Measurements from ENCODE around the gene PI4K2A.
"Not testable (repeated sequence)": the region's sequence is repeated elsewhere in the genome, so short reads cannot be mapped to it uniquely, and the experiment has no call there.

The PI4K2A gene

DNA sequence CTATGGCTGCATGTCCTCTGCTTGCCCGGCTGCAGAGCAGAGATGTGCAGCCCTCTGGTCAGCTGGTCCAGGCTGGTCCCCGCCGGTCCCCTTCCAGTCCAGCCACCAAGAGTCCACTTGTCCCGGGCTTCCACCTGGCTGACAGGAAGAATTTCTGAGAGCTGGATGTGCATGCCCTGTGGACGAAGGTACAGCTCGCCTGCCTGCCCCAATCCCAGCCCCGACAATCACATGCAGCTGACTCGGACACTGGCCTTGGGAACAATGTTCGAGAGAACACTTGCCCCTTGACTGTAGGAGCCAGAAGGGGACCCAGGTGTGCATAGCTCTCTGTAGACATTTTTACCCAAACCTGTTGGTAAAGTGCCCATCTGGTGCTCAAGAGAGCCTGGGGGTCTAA, 34.8 kb downstream of the PI4K2A start:
- DNase-seq: no peak

GRCh38 chr10:97676770-97677581, 36.5 kb downstream of the PI4K2A start:
- peak; percentile 57 to 64 for DNase-seq

DNA sequence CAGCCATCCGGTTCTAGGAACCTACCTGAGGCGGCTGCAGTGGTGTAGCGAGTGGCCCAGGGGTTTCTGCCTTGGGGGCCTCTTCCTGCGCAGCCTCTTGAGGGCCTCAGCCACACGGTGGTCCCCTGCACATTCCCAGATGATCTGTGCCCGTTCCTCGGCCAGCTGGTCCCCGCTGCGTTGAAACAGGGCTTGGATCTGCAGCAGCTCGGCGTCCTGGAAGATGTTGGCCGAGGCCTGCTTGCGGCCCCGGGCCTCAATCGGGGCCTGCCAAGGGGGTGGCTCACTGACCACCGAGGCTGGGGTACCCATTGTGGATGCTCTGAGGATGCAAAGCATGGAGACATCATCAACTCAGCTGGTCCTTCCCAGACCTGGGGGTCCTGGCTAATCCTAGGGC, 39.1 kb downstream of the PI4K2A start:
- DNase-seq: no peak

DNA sequence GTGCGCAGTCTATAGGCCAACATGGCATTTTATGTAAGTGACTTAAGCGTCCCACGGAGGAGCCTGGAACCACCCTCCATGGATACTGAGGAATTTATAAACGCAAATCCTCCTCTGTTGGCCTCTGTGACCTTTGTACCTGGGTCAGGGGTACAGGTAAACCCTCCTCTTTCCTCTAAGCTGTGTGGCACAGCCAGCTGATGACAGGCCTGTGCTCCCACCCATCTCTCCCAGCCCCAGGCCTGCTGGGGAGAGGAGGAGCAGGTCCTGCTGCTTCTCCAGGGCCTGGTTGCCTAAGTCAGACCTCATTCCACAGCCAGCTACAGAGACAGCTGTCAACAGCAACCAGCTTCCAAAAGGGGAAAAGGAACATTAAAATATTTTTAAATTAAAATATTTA, 41.6 kb downstream of the PI4K2A start:
- DNase-seq: no peak

DNA sequence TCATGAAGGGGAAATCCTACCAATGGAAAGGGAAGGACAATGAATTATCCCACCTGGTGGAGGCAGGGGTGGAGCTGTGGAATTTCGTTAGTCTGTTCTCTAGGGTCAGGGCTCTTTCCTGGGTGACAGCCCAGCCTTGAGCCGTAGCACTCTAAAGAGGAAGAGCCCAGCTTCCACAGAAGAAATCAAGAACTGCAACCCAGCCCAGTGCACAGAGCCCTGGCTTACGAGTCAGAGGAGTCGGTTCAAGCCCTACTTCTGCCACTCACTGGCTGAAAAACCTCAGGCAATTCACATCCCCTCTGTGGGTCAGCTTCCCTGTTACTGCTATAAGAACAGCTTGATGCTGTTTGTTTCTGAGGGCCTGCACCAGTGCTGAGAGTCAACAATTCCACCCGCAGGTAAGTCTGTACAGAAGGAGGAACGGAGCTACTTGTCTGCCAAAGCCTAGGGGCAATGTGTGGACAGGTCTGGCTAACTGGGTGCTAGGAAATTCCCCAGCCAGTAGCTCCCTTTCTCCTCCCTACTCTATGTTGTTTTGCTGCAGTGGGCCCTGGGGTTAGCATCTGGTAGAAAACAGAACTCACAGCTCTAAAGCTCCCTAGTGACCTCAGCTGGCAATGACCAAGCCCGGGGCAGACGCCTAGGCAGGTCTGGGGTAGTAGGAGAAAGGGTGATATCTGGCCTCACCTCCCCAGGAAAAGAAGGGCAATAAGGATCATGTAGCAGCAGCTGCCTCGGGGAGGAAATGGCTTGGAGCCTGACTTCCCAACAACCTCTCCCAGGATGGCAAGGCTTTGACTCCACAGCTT, 43.3 kb downstream of the PI4K2A start:
- peak in 1 of 2 donors; percentile 32 for DNase-seq

GRCh38 chr10:97684368-97684713, 43.9 kb downstream of the PI4K2A start:
- DNase-seq: not testable (repeated sequence)

DNA sequence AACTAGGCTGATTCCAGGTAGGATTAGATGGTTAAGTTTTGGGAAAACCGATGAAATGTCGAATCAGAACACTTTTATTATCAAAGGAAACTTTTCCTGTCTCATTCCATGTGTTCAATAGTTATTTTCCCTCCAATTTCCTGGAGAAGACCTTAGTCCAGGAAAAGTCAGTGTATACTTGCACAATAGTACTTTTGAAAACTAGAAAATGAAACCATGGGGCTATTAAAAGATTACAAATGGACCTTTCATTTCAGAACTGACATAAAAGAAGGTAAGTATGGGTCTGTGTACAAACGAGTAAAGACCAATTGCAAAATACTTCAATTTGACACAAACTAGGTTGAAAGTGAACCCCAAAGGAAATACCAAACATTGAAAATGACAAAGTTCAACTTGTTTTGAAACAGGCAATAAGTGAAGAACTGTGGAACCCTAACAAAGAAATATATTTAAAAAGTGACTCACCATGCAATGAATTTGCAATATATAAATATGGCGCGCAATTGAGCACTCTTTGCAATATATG, 44.5 kb downstream of the PI4K2A start:
- no peak for DNase-seq

GRCh38 chr10:97685395-97685958, 45.0 kb downstream of the PI4K2A start:
- DNase-seq: no peak

DNA sequence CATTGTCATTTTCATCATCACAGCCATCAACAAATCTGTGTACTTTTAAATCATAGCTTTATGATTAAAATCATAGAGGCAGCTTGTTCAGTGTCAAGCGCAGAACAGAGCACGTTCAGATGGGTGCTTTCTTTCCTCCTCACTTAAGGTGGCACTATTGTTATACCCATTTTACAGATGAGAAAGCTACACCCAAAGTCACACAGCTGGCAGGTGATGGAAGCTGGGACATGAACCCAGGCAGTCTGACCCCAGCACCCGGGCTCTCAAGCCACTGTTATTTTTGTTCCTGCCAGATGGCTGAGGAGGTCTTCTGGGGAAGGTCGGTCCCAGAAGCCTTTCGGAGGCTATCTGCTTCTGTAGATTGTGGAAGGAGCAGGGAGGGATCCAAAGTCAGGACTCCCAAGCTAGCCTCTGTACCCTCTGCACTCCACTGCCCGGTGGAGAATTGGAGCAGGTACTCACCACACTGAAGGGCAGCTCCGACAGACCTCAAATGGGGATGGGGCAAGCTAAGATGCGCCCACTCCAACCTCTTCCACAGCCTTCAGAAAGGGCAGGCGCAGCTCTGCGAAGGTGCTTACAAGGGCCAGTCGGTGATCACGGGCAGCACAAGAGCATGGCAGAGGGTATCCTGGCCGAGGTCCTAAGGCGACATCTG, 46.0 kb downstream of the PI4K2A start:
- peak in 1 of 2 donors; percentile 31 for DNase-seq

GRCh38 chr10:97686962-97687784, 46.7 kb downstream of the PI4K2A start, which contains the start of gene AVPI1:
AVPI1 (minus strand) TSS chr10:97687241; CDS start chr10:97679905, 7,336 bp downstream.
- peak; percentile 96 for DNase-seq

GRCh38 chr10:97687785-97688781, 47.6 kb downstream of the PI4K2A start:
- no peak for DNase-seq

GRCh38 chr10:97689559-97690020, 49.1 kb downstream of the PI4K2A start:
- DNase-seq: peak in 1 of 2 donors; percentile 70

DNA sequence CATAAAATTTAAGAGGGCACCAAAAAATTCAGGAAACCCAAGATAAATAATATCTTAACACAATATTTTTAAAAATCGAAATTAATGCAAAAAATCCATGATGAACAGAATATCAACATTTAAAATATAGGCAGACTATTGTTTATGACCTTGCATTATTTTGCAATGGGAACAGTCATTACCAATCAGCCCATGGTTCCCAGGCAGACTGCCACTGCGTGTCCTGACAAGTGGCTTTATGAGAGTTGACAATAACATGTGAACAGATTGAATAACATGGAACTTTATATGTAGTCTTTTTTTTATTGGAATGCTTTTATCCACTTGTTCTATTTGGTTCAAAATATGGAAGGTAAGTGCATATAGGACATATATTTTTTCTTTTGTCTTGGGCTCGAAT, 49.7 kb downstream of the PI4K2A start:
- DNase-seq: no peak

DNA sequence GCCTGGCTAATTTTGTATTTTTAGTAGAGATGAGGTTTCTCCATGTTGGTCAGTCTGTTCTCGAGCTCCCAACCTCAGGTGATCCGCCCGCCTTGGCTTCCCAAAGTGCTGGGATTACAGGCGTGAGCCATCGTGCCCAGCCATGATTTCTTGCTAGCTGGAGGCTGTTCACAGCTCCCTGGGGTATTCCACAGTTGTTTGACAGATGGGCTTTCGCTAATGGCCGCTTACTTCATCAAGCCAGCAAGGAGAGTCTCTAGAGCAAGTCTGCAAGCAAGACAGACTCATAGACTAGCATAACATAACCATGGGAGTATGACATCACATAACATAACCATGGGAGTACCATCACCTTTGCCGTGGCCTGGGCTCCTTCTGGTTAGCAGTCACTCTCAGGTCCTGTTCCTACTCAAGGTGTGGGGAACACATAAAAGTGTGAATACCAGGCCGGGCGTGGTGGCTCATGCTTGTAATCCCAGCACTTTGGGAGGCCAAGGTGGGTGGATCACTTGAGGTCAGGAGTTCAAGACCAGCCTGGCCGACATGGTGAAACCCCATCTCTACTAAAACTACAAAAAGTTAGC, 57.7 kb downstream of the PI4K2A start:
- not testable (repeated sequence) for DNase-seq

GRCh38 chr10:97701438-97702069, 61.1 kb downstream of the PI4K2A start:
- DNase-seq: peak; percentile 46 to 70

- DNase-seq: no peak
Measured at GRCh38 chr10:97703398-97704067, 63.1 kb downstream of the PI4K2A start.

GRCh38 chr10:97704341-97704740, 63.9 kb downstream of the PI4K2A start:
- no peak for DNase-seq

GRCh38 chr10:97705006-97705670, 64.7 kb downstream of the PI4K2A start:
- no peak for DNase-seq

Data from CD4-positive, alpha-beta T cell treated with Interleukin-4 for 1 hour (primary cell).